ENCODE data around the gene LRRFIP1. TPM values are rescaled to one million over a fixed set of nuclear protein-coding genes. Genes with fewer than 3 reads are reported as not detected.

LRRFIP1 gene
- total and polyA plus RNA-seq, 2 of the 13 experiments (the other 11 are each of a cell fraction or from before 2014, with no cell fraction given): 15.9 to 40.5 TPM

DNA sequence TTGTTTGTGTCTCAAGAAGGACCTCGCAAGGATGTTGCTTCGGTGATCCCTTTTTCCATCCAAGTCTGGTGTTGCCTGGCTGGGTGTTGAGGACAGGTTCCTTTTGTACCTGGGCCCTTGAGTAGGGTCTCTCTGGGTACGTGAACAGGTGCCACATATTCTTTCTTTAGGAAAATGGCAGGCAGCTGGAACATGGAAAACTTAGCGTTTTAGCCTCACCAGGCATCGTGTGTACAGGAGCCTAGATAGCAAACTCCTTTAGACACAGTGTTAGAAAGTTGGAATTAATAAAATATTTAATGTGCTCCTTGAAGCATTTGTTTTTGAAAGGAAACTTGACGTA is 116.9 kb downstream of the LRRFIP1 start (continued):
- TF ChIP-seq NCOR1 (IDR thresholded peaks at IDR 0.05; ENCODE audit: borderline replicate concordance, low read length): no peak
- TF ChIP-seq, protein P1, sequence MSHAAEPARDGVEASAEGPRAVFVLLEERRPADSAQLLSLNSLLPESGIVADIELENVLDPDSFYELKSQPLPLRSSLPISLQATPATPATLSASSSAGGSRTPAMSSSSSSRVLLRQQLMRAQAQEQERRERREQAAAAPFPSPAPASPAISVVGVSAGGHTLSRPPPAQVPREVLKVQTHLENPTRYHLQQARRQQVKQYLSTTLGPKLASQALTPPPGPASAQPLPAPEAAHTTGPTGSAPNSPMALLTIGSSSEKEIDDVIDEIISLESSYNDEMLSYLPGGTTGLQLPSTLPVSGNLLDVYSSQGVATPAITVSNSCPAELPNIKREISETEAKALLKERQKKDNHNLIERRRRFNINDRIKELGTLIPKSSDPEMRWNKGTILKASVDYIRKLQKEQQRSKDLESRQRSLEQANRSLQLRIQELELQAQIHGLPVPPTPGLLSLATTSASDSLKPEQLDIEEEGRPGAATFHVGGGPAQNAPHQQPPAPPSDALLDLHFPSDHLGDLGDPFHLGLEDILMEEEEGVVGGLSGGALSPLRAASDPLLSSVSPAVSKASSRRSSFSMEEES (CRISPR knock-in tag; IDR thresholded peaks at IDR 0.05): no peak
- no peak for TF ChIP-seq ZNF567 (CRISPR knock-in tag; IDR thresholded peaks at IDR 0.05; ENCODE audit: borderline replicate concordance)
- TF ChIP-seq, protein P2, sequence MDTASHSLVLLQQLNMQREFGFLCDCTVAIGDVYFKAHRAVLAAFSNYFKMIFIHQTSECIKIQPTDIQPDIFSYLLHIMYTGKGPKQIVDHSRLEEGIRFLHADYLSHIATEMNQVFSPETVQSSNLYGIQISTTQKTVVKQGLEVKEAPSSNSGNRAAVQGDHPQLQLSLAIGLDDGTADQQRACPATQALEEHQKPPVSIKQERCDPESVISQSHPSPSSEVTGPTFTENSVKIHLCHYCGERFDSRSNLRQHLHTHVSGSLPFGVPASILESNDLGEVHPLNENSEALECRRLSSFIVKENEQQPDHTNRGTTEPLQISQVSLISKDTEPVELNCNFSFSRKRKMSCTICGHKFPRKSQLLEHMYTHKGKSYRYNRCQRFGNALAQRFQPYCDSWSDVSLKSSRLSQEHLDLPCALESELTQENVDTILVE (CRISPR knock-in tag; IDR thresholded peaks at IDR 0.05): no peak
- TF ChIP-seq ASH2L (IDR thresholded peaks at IDR 0.05; ENCODE audit: insufficient read length, low read depth, low read length): peak; percentile 10
- TF ChIP-seq, protein P3, sequence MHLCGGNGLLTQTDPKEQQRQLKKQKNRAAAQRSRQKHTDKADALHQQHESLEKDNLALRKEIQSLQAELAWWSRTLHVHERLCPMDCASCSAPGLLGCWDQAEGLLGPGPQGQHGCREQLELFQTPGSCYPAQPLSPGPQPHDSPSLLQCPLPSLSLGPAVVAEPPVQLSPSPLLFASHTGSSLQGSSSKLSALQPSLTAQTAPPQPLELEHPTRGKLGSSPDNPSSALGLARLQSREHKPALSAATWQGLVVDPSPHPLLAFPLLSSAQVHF (CRISPR knock-in tag; IDR thresholded peaks at IDR 0.05): no peak
- TF ChIP-seq ZNF552 (CRISPR knock-in tag; IDR thresholded peaks at IDR 0.05; ENCODE audit: borderline replicate concordance): no peak
- no peak for TF ChIP-seq TSC22D2 (CRISPR knock-in tag; IDR thresholded peaks at IDR 0.05; ENCODE audit: borderline replicate concordance)
- TF ChIP-seq, protein P4, sequence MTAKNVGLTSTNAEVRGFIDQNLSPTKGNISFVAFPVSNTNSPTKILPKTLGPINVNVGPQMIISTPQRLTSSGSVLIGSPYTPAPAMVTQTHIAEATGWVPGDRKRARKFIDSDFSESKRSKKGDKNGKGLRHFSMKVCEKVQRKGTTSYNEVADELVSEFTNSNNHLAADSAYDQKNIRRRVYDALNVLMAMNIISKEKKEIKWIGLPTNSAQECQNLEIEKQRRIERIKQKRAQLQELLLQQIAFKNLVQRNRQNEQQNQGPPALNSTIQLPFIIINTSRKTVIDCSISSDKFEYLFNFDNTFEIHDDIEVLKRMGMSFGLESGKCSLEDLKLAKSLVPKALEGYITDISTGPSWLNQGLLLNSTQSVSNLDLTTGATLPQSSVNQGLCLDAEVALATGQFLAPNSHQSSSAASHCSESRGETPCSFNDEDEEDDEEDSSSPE (CRISPR knock-in tag; IDR thresholded peaks at IDR 0.05): no peak
- no peak for TF ChIP-seq ZNF773 (CRISPR knock-in tag; IDR thresholded peaks at IDR 0.05; ENCODE audit: borderline replicate concordance)
- TF ChIP-seq SP5 (CRISPR knock-in tag; IDR thresholded peaks at IDR 0.05; ENCODE audit: borderline replicate concordance, low read depth): no peak
- no peak for TF ChIP-seq GATAD1 (CRISPR knock-in tag; IDR thresholded peaks at IDR 0.05)
- TF ChIP-seq TARDBP (CRISPR knock-in tag; IDR thresholded peaks at IDR 0.05): no peak
- TF ChIP-seq, protein P5, sequence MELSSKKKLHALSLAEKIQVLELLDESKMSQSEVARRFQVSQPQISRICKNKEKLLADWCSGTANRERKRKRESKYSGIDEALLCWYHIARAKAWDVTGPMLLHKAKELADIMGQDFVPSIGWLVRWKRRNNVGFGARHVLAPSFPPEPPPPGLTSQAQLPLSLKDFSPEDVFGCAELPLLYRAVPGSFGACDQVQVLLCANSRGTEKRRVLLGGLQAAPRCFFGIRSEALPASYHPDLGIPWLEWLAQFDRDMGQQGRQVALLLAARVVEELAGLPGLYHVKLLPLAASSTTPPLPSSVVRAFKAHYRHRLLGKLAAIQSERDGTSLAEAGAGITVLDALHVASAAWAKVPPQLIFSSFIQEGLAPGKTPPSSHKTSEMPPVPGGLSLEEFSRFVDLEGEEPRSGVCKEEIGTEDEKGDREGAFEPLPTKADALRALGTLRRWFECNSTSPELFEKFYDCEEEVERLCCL (CRISPR knock-in tag; IDR thresholded peaks at IDR 0.05; ENCODE audit: borderline replicate concordance): no peak
- TF ChIP-seq CCDC6 (CRISPR knock-in tag; IDR thresholded peaks at IDR 0.05): no peak
- TF ChIP-seq CBX1 (IDR thresholded peaks at IDR 0.05; ENCODE audit: low read depth): no peak
- no peak for TF ChIP-seq BCL6 (CRISPR knock-in tag; IDR thresholded peaks at IDR 0.05)
- 0 out of 2 replicates have a peak, but pooled peaks have one; percentile 2 for TF ChIP-seq ZNF317 (CRISPR knock-in tag; IDR thresholded peaks at IDR 0.05)
- no peak for TF ChIP-seq CEBPB (IDR thresholded peaks at IDR 0.05; ENCODE audit: borderline replicate concordance, low read depth, low read length)
- no peak for TF ChIP-seq SP140L (CRISPR knock-in tag; IDR thresholded peaks at IDR 0.05; ENCODE audit: borderline replicate concordance)
- no peak for TF ChIP-seq ZBTB7A (CRISPR knock-in tag; IDR thresholded peaks at IDR 0.05)
- TF ChIP-seq POGZ (CRISPR knock-in tag; IDR thresholded peaks at IDR 0.05): no peak

All from HepG2 (cell line).